LNCAP (cell line): ENCODE measurements around the gene ALS2.

ENCODE experiments used
- CTCF ChIP-seq: fragments of 450-650 bp; IDR thresholded peaks from 2 replicates; pipeline ENCODE4 v1.5.1; 2017; ENCODE audit warnings: mild to moderate bottlenecking

Gene ALS2

GRCh38 chr2:201678401-201678800 is 102.3 kb downstream of the ALS2 start:
- no peak for TF ChIP-seq CTCF

GRCh38 chr2:201675454-201675853 is 105.3 kb downstream of the ALS2 start:
- no peak for TF ChIP-seq CTCF

GRCh38 chr2:201674794-201675193 is 105.9 kb downstream of the ALS2 start:
- no peak for TF ChIP-seq CTCF

DNA sequence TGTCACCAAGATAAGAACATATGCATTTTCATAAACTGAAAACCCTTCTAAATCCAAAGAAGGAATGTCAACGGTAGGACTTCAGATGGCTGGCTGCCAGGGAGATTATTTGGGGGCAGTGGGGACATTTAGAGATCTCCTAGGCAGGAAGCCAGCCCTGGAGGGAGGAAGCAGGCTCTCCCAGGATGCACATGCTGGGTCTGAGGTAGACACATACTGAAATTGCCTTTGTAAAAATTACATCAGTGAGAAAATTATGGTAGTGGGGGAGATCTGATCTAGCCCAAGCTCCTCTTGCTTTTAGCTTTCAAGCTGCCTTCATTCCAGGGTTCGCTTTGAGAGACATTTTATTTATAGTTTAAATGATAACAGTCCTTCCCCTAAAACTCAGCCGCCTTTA is 106.4 kb downstream of the ALS2 start:
- no peak for TF ChIP-seq CTCF

GRCh38 chr2:201673546-201673945 is 107.2 kb downstream of the ALS2 start:
- TF ChIP-seq CTCF: no peak

DNA sequence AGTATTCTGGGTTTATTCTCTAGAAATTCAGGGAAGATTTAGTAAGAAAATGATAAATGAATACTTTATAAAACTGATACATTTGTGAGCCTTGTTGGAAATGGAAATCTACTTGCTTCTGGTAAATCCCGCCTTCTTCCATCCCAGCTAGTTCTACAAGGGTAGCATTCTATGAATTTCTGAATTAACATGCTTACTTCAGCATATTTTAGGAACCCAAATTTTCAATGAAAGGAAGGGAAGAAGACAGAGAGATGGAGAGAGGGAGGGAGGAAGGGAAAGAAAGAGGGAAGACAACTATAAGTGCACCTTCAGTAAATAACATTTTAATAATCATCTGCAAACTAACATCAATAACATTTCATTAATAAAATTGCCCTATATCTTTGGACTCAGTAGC is 110.9 kb downstream of the ALS2 start:
- no peak for TF ChIP-seq CTCF

DNA sequence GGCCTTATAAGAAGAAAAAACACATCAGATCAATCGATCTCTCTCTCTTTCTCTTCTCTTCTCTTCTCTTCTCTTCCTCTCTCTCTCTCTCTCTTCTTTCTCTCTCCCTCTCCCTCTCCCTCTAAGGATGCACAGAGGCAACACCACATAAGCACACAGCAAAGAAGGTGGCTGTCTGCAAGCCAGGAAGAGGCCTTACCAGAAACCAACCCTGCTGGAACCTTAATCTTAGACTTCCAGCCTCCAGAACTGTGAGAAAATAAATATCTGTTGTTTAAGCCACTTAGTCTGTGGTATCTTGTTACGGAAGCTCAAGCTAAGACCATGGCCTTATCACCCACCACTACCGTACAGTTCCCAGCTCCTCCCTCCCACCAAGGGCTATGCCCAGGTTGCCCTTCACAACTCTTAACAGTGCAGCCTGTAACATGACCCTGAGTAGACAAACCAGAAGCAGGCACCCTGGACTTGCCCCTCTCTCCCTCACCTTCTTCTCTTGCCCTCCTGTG is 112.3 kb downstream of the ALS2 start:
- TF ChIP-seq CTCF: no peak

GRCh38 chr2:201664334-201664733 is 116.4 kb downstream of the ALS2 start:
- TF ChIP-seq CTCF: no peak
